ENCODE results near the gene EXO5. TPM values are rescaled to one million over a fixed set of nuclear protein-coding genes. Genes with fewer than 3 reads are reported as not detected.
"Not testable (repeated sequence)": the region's sequence is repeated elsewhere in the genome, so short reads cannot be mapped to it uniquely, and the experiment has no call there.

Gene EXO5
- polyA plus RNA-seq, 3 donors = 1.5 to 3.4 (median 2.6) TPM

- WGBS (ENCODE audit: insufficient coverage) = no CpG with 5 or more reads among the region's 4 CpGs
- no peak overlapping the region for H3K9ac ChIP-seq (ENCODE audit: insufficient read depth, low read length, poor library complexity, severe bottlenecking)
- no peak overlapping the region for H3K4me2 ChIP-seq (replicated peaks; ENCODE audit: extremely low read depth, low read length, poor library complexity, severe bottlenecking)
- no peaks in the 10 kb centered on the region for H3K4me1 Mint-ChIP-seq
- no peaks in the 10 kb centered on the region for H3K27me3 ChIP-seq (ENCODE audit: control insufficient read depth in 2 of 2, insufficient read depth in 2 of 2, low read length in 2 of 2)
- H4K20me1 ChIP-seq (ENCODE audit: insufficient read depth, low read length) = no peaks in the 10 kb centered on the region
- H3K9me3 ChIP-seq (replicated peaks in 1 of 2; ENCODE audit: control insufficient read depth in 1 of 2, insufficient read depth in 1 of 2, low read length in 2 of 2) = peaks cover 4 to 13% of the 10 kb centered on the region in 2 donors
- no peak overlapping the region for H3K4me3 ChIP-seq (replicated peaks in 1 of 3; ENCODE audit: low read depth in 2 of 3, low read length in 3 of 3)
- no peak for DNase-seq
- H3K27me3 Mint-ChIP-seq (ENCODE audit: low read depth in 3 of 3) = peaks cover 0 to 1% (median 1%) of the 10 kb centered on the region in 3 donors
- no peak overlapping the region for H3K4me3 Mint-ChIP-seq
- H3K27ac ChIP-seq (ENCODE audit: low read depth in 1 of 2, low read length in 2 of 2) = no peak overlapping the region
- H3K27ac Mint-ChIP-seq = no peak overlapping the region
- H3K4me1 ChIP-seq (ENCODE audit: control insufficient read depth in 1 of 2, insufficient read depth in 2 of 2, low read length in 2 of 2) = no peaks in the 10 kb centered on the region
- H2AFZ ChIP-seq (ENCODE audit: insufficient read depth, low read depth, low read length, poor library complexity, severe bottlenecking) = no peak overlapping the region
- peaks cover 6 to 21% (median 15%) of the 10 kb centered on the region in 7 donors for H3K9me3 Mint-ChIP-seq
- H3K79me2 ChIP-seq (ENCODE audit: insufficient read depth, low read length) = no peaks in the 10 kb centered on the region
- TF ChIP-seq CTCF (IDR thresholded peaks at IDR 0.05) = no peak
- H3K36me3 Mint-ChIP-seq = peaks cover 0 to 6% of the 10 kb centered on the region in 2 donors
- no peaks in the 10 kb centered on the region for H3K36me3 ChIP-seq (replicated peaks in 1 of 2; ENCODE audit: control insufficient read depth in 1 of 2, insufficient read depth in 2 of 2, low read length in 2 of 2)
- intact Hi-C loops (cut with micrococcal nuclease) = no loop called here
Measured at GRCh38 chr1:40553017-40553416, 44.5 kb downstream of the EXO5 start.

GRCh38 chr1:40554807-40555206, 46.2 kb downstream of the EXO5 start:
- H3K4me1 Mint-ChIP-seq; H4K20me1 ChIP-seq (ENCODE audit: insufficient read depth, low read length); H3K4me2 ChIP-seq (replicated peaks; ENCODE audit: extremely low read depth, low read length, poor library complexity, severe bottlenecking); H3K79me2 ChIP-seq (ENCODE audit: insufficient read depth, low read length); H3K4me3 ChIP-seq (replicated peaks in 1 of 3; ENCODE audit: low read depth in 2 of 3, low read length in 3 of 3); intact Hi-C loops (cut with micrococcal nuclease); H3K4me3 Mint-ChIP-seq; H3K9ac ChIP-seq (ENCODE audit: insufficient read depth, low read length, poor library complexity, severe bottlenecking); H3K27ac Mint-ChIP-seq; H3K27me3 Mint-ChIP-seq (ENCODE audit: low read depth in 3 of 3); H3K36me3 ChIP-seq (replicated peaks in 1 of 2; ENCODE audit: control insufficient read depth in 1 of 2, insufficient read depth in 2 of 2, low read length in 2 of 2); H3K27ac ChIP-seq (ENCODE audit: low read depth in 1 of 2, low read length in 2 of 2); H3K36me3 Mint-ChIP-seq; H2AFZ ChIP-seq (ENCODE audit: insufficient read depth, low read depth, low read length, poor library complexity, severe bottlenecking); H3K27me3 ChIP-seq (ENCODE audit: control insufficient read depth in 2 of 2, insufficient read depth in 2 of 2, low read length in 2 of 2); H3K4me1 ChIP-seq (ENCODE audit: control insufficient read depth in 1 of 2, insufficient read depth in 2 of 2, low read length in 2 of 2); DNase-seq: not testable (repeated sequence)
- H3K9me3 Mint-ChIP-seq = peaks cover 2 to 23% (median 10%) of the 10 kb centered on the region in 7 donors
- 20% methylated on average over 1 of the region's 7 CpGs for WGBS (ENCODE audit: insufficient coverage)
- H3K9me3 ChIP-seq (replicated peaks in 1 of 2; ENCODE audit: control insufficient read depth in 1 of 2, insufficient read depth in 1 of 2, low read length in 2 of 2) = peaks cover 9 to 11% of the 10 kb centered on the region in 2 donors
